Brain microvascular endothelial cell (primary cell): ENCODE results near the gene PLEKHA6.
A peak's percentile ranks its signal among the peaks of the same experiment; 100 is the strongest.

Experiments
- DNase-seq: peaks from one replicate; pipeline ENCODE4 v3.0.0-alpha.2; 2020
- H3K27ac ChIP-seq: fragments of 250-450 bp; sonication (Bioruptor Pico); 2 replicates; pipeline ENCODE4 v1.5.1; 2020; ENCODE audit warnings: mild to moderate bottlenecking, moderate library complexity
- H3K27me3 ChIP-seq: fragments of 250-450 bp; sonication (Bioruptor Pico); replicated peaks from 2 replicates; pipeline ENCODE4 v1.5.1; 2020; ENCODE audit warnings: mild to moderate bottlenecking
- H3K36me3 ChIP-seq: fragments of 250-450 bp; sonication (Bioruptor Pico); replicated peaks from 2 replicates; pipeline ENCODE4 v1.5.1; 2020; ENCODE audit warnings: mild to moderate bottlenecking
- H3K4me3 ChIP-seq: 2 replicates; pipeline ENCODE4 v1.5.1; 2011; ENCODE audit warnings: low read depth, mild to moderate bottlenecking, control low read depth, low read length, moderate library complexity
- in situ Hi-C: cut with HindIII; loops from 2 replicates; pipeline ENCODE4 v1.10.0; 2017; ENCODE audit warnings: low sequenced_read_pairs, low pct_ligation_motif_present
- TF ChIP-seq, protein P1 (sequence below): IDR thresholded peaks from 2 replicates; pipeline ENCODE4 v1.5.1; 2011; ENCODE audit warnings: low read depth, mild to moderate bottlenecking, moderate library complexity, low read length, control low read depth, inconsistent platforms; ENCODE audit errors: missing control alignments

Gene PLEKHA6

DNA sequence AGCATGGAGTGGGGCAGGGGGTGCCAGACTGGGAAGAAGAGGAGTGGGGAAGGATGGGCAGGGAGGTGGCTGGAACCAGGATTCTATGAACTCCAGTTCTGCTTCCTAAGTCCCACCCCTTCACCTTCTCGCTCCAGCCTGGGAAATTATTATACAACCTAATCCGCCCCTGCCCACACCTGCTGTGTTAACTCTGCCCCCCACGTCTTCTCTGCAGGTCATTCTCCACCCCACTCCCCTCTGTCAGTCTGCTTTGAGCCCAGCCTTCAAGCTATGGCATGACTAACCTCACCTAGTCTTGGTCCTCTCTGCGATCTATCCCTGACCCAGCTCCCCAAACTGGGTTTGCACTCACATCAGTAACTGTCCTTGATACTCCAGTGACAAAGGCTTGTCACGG lies 99.9 kb downstream of the PLEKHA6 start:
- no peaks in the 10 kb centered on the region for H3K36me3 ChIP-seq
- in situ Hi-C loops: no loop called here
- H3K27me3 ChIP-seq: peaks cover 13% of the 10 kb centered on the region

DNA sequence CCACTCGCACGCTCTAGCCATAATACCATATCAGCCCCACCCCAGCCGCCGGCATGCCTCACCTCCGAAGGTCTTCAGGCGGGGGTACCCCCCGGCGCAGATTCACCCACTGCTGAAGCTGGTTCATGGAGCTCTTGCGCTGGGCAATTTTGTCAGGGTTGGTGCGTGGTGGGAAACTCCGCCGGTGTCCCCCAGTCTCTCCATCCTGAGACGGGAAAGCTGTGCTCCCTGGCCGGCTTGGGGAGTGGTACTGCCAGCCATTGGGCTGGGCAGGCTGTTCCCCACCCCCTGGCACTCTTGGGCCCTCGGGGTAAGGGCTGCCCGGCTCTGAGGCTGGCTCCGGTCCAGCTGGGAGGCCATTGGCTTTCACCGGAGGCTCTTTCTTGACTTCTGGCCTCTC lies 100.5 kb downstream of the PLEKHA6 start:
- Histone ChIP-seq H3K27ac (no peak overlapping the region), H3K36me3 (no peaks in the 10 kb centered on the region), H3K4me3 (no peak overlapping the region), H3K27me3 (peaks cover 10% of the 10 kb centered on the region)
- TF ChIP-seq, protein P1, sequence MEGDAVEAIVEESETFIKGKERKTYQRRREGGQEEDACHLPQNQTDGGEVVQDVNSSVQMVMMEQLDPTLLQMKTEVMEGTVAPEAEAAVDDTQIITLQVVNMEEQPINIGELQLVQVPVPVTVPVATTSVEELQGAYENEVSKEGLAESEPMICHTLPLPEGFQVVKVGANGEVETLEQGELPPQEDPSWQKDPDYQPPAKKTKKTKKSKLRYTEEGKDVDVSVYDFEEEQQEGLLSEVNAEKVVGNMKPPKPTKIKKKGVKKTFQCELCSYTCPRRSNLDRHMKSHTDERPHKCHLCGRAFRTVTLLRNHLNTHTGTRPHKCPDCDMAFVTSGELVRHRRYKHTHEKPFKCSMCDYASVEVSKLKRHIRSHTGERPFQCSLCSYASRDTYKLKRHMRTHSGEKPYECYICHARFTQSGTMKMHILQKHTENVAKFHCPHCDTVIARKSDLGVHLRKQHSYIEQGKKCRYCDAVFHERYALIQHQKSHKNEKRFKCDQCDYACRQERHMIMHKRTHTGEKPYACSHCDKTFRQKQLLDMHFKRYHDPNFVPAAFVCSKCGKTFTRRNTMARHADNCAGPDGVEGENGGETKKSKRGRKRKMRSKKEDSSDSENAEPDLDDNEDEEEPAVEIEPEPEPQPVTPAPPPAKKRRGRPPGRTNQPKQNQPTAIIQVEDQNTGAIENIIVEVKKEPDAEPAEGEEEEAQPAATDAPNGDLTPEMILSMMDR: no peak
- in situ Hi-C loops: no loop called here
- no peak for DNase-seq

More for the DNA sequence above, 99.9 kb downstream of the PLEKHA6 start:
- TF ChIP-seq, protein P1: no peak
- H3K4me3 ChIP-seq: no peak overlapping the region
- H3K27ac ChIP-seq: no peak overlapping the region
- DNase-seq: no peak

DNA sequence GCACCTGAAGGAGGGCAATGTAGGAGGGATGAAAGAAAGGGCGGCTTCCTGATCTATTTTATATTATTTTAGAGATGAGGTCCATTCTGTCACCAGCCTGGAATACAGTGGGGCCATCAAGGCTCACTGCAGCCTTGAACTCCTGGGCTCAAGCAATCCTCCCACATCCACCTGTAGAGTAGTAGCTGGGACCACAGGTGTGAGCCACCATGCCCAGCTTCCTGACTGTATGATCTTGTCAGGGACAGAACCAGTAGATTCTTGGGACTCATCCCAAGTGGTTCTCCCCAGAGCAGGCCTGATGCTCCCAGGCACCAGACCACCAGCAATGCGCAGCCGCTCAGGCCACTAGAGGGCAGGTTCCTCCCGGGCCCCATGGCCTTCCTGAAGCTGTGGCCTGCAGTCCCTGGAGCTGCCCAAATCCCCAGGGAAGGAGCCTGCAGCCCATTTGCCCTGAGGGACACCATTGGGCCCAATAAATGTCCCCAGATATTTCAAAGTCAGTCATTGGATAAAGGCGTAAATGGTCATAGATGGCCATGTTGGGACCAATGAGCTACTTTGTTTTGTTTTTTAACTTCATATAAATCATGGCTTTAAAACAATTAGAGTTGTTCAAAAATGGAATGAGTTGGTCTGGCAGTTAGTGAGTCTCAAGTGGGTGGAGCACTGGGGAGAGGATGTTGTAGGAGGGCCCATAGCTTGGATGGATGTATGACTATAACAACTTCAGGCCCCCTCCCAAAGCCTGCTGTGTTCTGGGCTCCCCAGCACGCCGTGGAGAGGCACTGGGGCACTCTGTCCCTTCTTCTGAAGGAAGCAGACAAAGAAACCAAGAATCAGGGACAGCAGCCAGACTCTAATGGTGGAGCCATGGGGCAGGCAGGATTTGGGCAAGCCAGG lies 101.3 kb downstream of the PLEKHA6 start:
- Histone ChIP-seq H3K27ac (no peak overlapping the region), H3K36me3 (no peaks in the 10 kb centered on the region), H3K27me3 (peaks cover 10% of the 10 kb centered on the region), H3K4me3 (no peak overlapping the region)
- in situ Hi-C loops: no loop called here
- peak; percentile 29 for DNase-seq
- TF ChIP-seq, protein P1: peak; percentile 93

DNA sequence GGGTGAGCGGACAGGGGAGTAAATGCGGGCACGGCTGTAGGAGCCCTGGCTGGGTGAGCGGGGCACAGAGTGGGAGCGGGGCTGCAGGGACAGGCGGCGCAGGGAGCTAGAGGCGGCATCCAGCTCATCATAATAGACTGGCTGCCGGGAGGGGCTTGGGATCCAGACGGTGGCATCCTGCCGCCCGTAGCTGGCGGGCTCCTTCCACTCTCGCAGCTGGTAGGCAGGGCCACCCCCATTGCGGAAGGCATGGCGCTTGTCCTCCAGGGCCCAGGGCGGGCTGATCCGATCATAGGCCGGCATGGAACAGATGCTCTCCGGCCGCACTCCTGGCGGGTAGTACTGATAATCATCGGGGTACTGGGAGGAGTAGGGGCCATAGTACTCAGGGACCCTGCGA lies 102.3 kb downstream of the PLEKHA6 start:
- in situ Hi-C loops: no loop called here
- Histone ChIP-seq H3K27ac (no peak overlapping the region), H3K4me3 (no peak overlapping the region), H3K36me3 (no peaks in the 10 kb centered on the region), H3K27me3 (peaks cover 3% of the 10 kb centered on the region)
- no peak for DNase-seq
- TF ChIP-seq, protein P1: no peak

DNA sequence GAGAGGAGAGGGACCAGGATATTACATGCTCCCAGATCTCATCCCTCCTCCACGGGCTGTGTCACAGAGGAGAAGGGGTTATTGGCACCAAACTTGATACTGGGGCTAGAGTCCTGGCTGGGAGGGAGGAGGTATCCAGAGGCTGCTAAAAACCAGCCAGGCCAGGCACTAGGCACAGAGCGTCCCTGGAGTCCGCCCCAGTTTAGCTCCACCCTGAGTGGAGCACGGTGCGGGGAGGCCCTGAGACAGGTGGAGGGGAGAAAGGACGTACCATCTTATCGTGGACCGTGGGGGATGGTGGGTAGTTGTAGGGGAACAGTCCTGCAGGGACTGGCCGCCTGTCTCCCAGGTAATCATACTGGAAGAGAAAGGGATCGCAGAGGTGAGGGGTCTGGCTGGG lies 103.2 kb downstream of the PLEKHA6 start:
- DNase-seq: no peak
- H3K27me3 ChIP-seq: no peaks in the 10 kb centered on the region
- TF ChIP-seq, protein P1: no peak
- H3K36me3 ChIP-seq: no peaks in the 10 kb centered on the region
- no peak overlapping the region for H3K27ac ChIP-seq
- in situ Hi-C loops: no loop called here
- H3K4me3 ChIP-seq: no peak overlapping the region
